Measurements from ENCODE around the gene SLC47A1.

- TF ChIP-seq CTCF (IDR thresholded peaks at IDR 0.05) (no peak), SIN3A (IDR thresholded peaks at IDR 0.05; ENCODE audit: borderline replicate concordance, insufficient read depth, low read depth, low read length) (no peak), POLR2AphosphoS5 (IDR thresholded peaks at IDR 0.05; ENCODE audit: low read depth, low read length) (no peak), TCF7L2 (IDR thresholded peaks at IDR 0.05; ENCODE audit: low read depth, low read length) (no peak), REST (IDR thresholded peaks at IDR 0.05; ENCODE audit: insufficient read depth in 1 of 2, low read depth in 2 of 2, low read length in 1 of 2) (no peak)
Observed at GRCh38 chr17:19531780-19532501, 1.7 kb upstream of the SLC47A1 start.
